Measurements from ENCODE around the gene KLRF2. TPM values are rescaled to one million over a fixed set of nuclear protein-coding genes. Genes with fewer than 3 reads are reported as not detected.

Gene KLRF2
- total RNA-seq, 4 donors from 2014 or later = not detected

- no peak for TF ChIP-seq CTCF (IDR thresholded peaks at IDR 0.05; ENCODE audit: low read depth)
Measured at GRCh38 chr12:9935026-9935425, 53.7 kb downstream of the KLRF2 start.

GRCh38 chr12:9936591-9936990, 55.3 kb downstream of the KLRF2 start:
- TF ChIP-seq CTCF (IDR thresholded peaks at IDR 0.05; ENCODE audit: low read depth) = no peak

GRCh38 chr12:9940375-9940774, 59.1 kb downstream of the KLRF2 start:
- TF ChIP-seq CTCF (IDR thresholded peaks at IDR 0.05; ENCODE audit: low read depth) = no peak

GRCh38 chr12:9941838-9942237, 60.5 kb downstream of the KLRF2 start:
- TF ChIP-seq CTCF (IDR thresholded peaks at IDR 0.05; ENCODE audit: low read depth) = no peak

- no peak for TF ChIP-seq CTCF (IDR thresholded peaks at IDR 0.05; ENCODE audit: low read depth)
Measured at GRCh38 chr12:9943240-9943639, 62.0 kb downstream of the KLRF2 start.

- TF ChIP-seq CTCF (IDR thresholded peaks at IDR 0.05; ENCODE audit: low read depth) = no peak
Measured at GRCh38 chr12:9944391-9944790, 63.1 kb downstream of the KLRF2 start.

Other genes with a start within 250 kb of the KLRF2 start
- 10 to 100 TPM; 16.0 to 23.8 (median 18.7) TPM for gene CLEC2D, start 211.8 kb upstream of the KLRF2 start, total RNA-seq
- gene CLECL1, start 148.4 kb upstream of the KLRF2 start, total RNA-seq = 1 to 10 TPM in 1 of 4 donors, under 1 TPM in 1, not detected in 2; 0.68 to 1.3 TPM
- gene CD69, start 120.6 kb upstream of the KLRF2 start, total RNA-seq = 10 to 100 TPM in 1 of 4 donors, 1 to 10 TPM in 2, not detected in 1; 5.4 to 14.8 (median 8.4) TPM
- 1 to 10 TPM in 1 of 4 donors, under 1 TPM in 3; 0.44 to 3.4 (median 0.90) TPM for gene KLRF1, start 54.0 kb upstream of the KLRF2 start, total RNA-seq
- 10 to 100 TPM; 14.5 to 56.3 (median 49.4) TPM for gene CLEC2B, start 12.1 kb upstream of the KLRF2 start, total RNA-seq
- gene CLEC2A, start 50.9 kb downstream of the KLRF2 start, total RNA-seq = not detected
- 10 to 100 TPM in 2 of 4 donors, 1 to 10 TPM in 1, not detected in 1; 2.4 to 12.9 (median 12.2) TPM for gene CLEC12A, start 89.9 kb downstream of the KLRF2 start, total RNA-seq
- not detected for gene CLEC1B, start 117.6 kb downstream of the KLRF2 start, total RNA-seq
- 1 to 10 TPM in 1 of 4 donors, under 1 TPM in 1, not detected in 2; 0.51 to 9.8 TPM for gene CLEC12B, start 129.1 kb downstream of the KLRF2 start, total RNA-seq
- not detected for gene CLEC9A, start 149.2 kb downstream of the KLRF2 start, total RNA-seq
- 10 to 100 TPM in 2 of 4 donors, 1 to 10 TPM in 2; 2.9 to 10.7 (median 7.2) TPM for gene CLEC1A, start 217.5 kb downstream of the KLRF2 start, total RNA-seq
- gene CLEC7A, start 248.7 kb downstream of the KLRF2 start, total RNA-seq = 10 to 100 TPM; 14.7 to 87.5 (median 23.0) TPM